Spleen (tissue), 11 donors: Measurements from ENCODE around the gene CALML5. TPM values are rescaled to one million over a fixed set of nuclear protein-coding genes. Genes with fewer than 3 reads are reported as not detected.
A peak's percentile ranks its signal among the peaks of the same experiment; 100 is the strongest.

Source experiments
- DNase-seq: peaks from one replicate; pipeline ENCODE4 v3.0.0-alpha.2; 2020
- H3K27ac ChIP-seq, 8 donors: fragments of 200-600 bp; sonication (generic) in 7 of 8; 1 replicate in 4 of 8; 2 replicates in 4 of 8; pipeline versions ENCODE4 v1.5.0 to v1.8.0; 2016 to 2021; ENCODE audit warnings: inconsistent platforms in 4 of 8, mild to moderate bottlenecking in 4 of 8, moderate library complexity in 1 of 8
- H3K27me3 ChIP-seq, 7 donors: fragments of 200-600 bp; sonication (generic) in 6 of 7; replicated peaks in 1 of 7; 1 replicate in 4 of 7; 2 replicates in 3 of 7; pipeline versions ENCODE4 v1.5.0 to v1.8.0; 2016 to 2021; ENCODE audit warnings: inconsistent platforms in 3 of 7, mild to moderate bottlenecking in 1 of 7
- H3K36me3 ChIP-seq, 6 donors: fragments of 200-600 bp; sonication (generic) in 5 of 6; 1 replicate in 4 of 6; 2 replicates in 2 of 6; pipeline versions ENCODE4 v1.5.0 to v1.8.0; 2016 to 2021; ENCODE audit warnings: inconsistent platforms in 2 of 6
- H3K4me1 ChIP-seq, 6 donors: fragments of 200-600 bp; sonication (generic) in 5 of 6; 1 replicate in 3 of 6; 2 replicates in 3 of 6; pipeline versions ENCODE4 v1.5.0 to v1.8.0; 2016 to 2021; ENCODE audit warnings: inconsistent platforms in 3 of 6
- H3K4me3 ChIP-seq, 8 donors: fragments of 200-600 bp; sonication (generic) in 7 of 8; 1 replicate in 4 of 8; 2 replicates in 4 of 8; pipeline versions ENCODE4 v1.5.0 to v1.8.0; 2016 to 2021; ENCODE audit warnings: inconsistent platforms in 4 of 8, mild to moderate bottlenecking in 4 of 8, moderate library complexity in 2 of 8
- H3K9me3 ChIP-seq, 8 donors: fragments of 200-600 bp; sonication (generic) in 7 of 8; 1 replicate in 4 of 8; 2 replicates in 4 of 8; pipeline versions ENCODE4 v1.5.0 to v1.8.0; 2016 to 2021; ENCODE audit warnings: inconsistent platforms in 4 of 8
- POLR2A ChIP-seq, 3 donors: fragments of 450-650 bp; IDR thresholded peaks; one replicate each; pipeline ENCODE4 v1.5.1; 2017; ENCODE audit warnings: antibody characterized with exemption in 3 of 3, mild to moderate bottlenecking in 1 of 3
- POLR2AphosphoS5 ChIP-seq, 3 donors: sonication (generic); formaldehyde crosslinking; IDR thresholded peaks; one replicate each; pipeline ENCODE4 v1.5.1; 2017; ENCODE audit warnings: antibody characterized with exemption in 3 of 3
- WGBS, 5 donors: extraction: QIAGEN DNeasy Blood & Tissue Kit in 3 of 5; methylation state at CpG; one replicate each; pipeline versions ENCODE4 v1.1.5 to v1.1.7; 2013 to 2018; 5-methylcytosine and 5-hydroxymethylcytosine counted together
- intact Hi-C: fragments of 100-400 bp; cut with DNase I; formaldehyde crosslinking; loops from one replicate; pipeline ENCODE4 v1.15.0; 2023; ENCODE audit warnings: low total_unique reads
- polyA plus RNA-seq, 3 donors: library from polyadenylated mRNA; stranded (reverse); fragments of 200-250 nt; gene quantifications; one replicate each; pipeline ENCODE4 v1.2.1, GENCODE V29; 2013
- total RNA-seq, 7 donors: library from RNA; depleted of rRNA in 3 of 7; stranded (reverse); fragments of >200 nt in 3 of 7; fragmentation: NEBNext Ultra II Directional in 4 of 7; extraction: Animal tissue kit (Norgen Biotek cat#: 25700) in 4 of 7; gene quantifications; one replicate each; pipeline versions ENCODE4 v1.1.0 to v1.2.1, GENCODE V29; 2016 to 2021
- TF ChIP-seq, protein P1 (sequence below), 11 experiments: fragments of 200-600 bp in 7 of 11; fragments of 450-650 bp in 4 of 11; sonication (generic) in 4 of 11; IDR thresholded peaks in 8 of 11; conservative IDR thresholded peaks in 3 of 11; 1 replicate in 7 of 11; 2 replicates in 4 of 11; pipeline versions ENCODE4 v1.4.0 to v1.8.0; 2016 to 2021; ENCODE audit warnings: antibody characterized with exemption in 11 of 11, inconsistent platforms in 4 of 11, mild to moderate bottlenecking in 1 of 11
- donor health status: healthy with polysubstance abuse.
- donor health status: DM: no; HTN: no; CAD: no; lungs with moderate emphysema.
- donor health status: DM: no; HTN: no; CAD: no.
- donor health status: Bipolar disorder and iron deficiency.
- donor health status: healthy.
- donor health status: DM: no; HTN: no; CAD: no.
- donor health status: DM: yes; HTN: yes; CAD: no.

Gene CALML5
- total and polyA plus RNA-seq, 10 donors, result 0.13 TPM; not detected in 9

DNA sequence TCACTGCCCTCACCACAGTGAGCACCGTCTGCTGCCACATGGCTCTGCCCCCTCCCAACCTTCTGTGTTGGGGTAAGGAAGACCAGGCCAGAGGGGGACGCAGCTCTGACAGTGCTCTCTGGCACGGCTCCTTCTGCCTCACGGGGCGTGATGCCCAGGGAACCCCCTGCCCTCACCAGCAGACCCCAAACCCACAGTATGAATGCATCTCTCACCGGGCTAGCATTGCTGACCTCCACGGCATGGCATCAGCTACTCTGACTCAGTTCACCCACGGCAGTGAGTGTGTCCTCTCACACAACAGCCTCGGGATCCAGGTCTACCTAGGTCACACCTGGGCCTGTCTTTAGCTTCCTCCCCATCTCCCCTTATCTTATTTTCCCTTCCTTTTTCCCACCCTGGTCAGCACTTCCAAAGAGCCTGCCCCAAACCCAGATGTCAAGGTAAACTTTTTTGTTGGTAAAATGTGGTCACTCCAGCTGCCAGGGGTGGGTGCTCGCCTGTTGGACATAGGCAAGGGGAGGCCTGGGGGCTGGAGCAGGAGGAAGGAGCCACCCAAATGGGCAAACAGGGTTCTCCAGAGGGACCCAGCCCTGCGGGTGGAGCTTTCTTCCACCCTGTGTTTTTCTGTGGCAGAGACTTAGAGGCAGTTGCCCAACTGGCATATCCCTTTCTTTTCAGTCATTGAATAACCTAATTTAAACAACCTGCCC lies 29.8 kb upstream of the CALML5 start:
- H3K9me3 ChIP-seq, result no peaks in the 10 kb centered on the region
- H3K4me1 ChIP-seq, result no peaks in the 10 kb centered on the region
- TF ChIP-seq POLR2AphosphoS5 (IDR thresholded peaks at IDR 0.05) (no peak), POLR2A (IDR thresholded peaks at IDR 0.05) (no peak)
- TF ChIP-seq, protein P1, sequence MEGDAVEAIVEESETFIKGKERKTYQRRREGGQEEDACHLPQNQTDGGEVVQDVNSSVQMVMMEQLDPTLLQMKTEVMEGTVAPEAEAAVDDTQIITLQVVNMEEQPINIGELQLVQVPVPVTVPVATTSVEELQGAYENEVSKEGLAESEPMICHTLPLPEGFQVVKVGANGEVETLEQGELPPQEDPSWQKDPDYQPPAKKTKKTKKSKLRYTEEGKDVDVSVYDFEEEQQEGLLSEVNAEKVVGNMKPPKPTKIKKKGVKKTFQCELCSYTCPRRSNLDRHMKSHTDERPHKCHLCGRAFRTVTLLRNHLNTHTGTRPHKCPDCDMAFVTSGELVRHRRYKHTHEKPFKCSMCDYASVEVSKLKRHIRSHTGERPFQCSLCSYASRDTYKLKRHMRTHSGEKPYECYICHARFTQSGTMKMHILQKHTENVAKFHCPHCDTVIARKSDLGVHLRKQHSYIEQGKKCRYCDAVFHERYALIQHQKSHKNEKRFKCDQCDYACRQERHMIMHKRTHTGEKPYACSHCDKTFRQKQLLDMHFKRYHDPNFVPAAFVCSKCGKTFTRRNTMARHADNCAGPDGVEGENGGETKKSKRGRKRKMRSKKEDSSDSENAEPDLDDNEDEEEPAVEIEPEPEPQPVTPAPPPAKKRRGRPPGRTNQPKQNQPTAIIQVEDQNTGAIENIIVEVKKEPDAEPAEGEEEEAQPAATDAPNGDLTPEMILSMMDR (IDR thresholded peaks at IDR 0.05 in 8 of 11, conservative IDR thresholded peaks at IDR 0.05 in 3 of 11), result no peak
- WGBS, 5 donors, result 80 to 90% (median 84%) methylated on average over 11 of the region's 11 CpGs
- H3K4me3 ChIP-seq, result no peak overlapping the region
- no peaks in the 10 kb centered on the region for H3K36me3 ChIP-seq
- no peaks in the 10 kb centered on the region for H3K27me3 ChIP-seq
- DNase-seq, result peak; percentile 34
- H3K27ac ChIP-seq, result no peak overlapping the region
- intact Hi-C loops, result no loop called here

DNA sequence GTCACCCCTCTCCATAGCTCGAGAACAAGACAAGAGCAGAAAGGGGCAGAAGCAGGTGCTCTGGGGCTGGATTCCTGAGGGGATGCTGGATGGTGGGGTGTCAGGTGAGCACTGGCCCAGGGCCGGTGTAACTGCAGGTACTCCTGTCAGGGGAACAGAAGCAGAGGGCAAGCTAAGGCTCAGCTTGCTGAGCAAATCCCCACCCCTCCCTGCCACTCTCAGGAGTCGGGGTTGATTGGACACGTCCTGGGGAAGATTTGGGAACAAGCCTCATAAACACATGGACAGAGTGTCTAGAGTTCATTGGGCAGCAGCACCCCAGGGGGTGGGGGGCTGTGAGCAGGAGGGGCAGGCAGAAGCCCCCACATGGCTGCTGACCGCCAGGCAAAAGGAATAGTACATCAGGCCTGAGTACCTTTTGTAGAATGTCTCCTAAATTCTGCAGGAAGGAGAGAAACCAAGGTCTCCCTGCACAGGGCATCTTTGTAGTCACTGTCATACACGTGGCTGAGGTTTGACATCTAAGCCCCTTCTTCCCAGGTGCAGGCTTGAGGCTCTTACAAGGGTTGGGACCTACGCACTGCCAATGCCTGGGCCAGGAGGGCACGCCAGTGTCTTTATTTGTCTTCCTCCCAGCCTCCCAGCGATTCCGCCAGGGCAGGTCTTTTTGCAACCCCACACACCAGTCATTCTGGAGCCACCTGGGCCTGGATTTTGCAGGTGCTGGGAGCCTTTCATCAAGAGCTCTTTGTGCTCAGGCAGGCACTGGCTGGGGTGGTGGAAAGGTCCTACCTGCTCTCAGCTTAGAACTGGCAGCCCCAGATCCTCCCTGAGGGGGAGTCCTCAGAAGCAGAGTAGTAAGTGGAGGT lies 28.2 kb upstream of the CALML5 start:
- H3K36me3 ChIP-seq, result no peaks in the 10 kb centered on the region
- no peaks in the 10 kb centered on the region for H3K9me3 ChIP-seq
- intact Hi-C loops, result no loop called here
- no peaks in the 10 kb centered on the region for H3K4me1 ChIP-seq
- no peak overlapping the region for H3K27ac ChIP-seq
- peak; percentile 34 for DNase-seq
- WGBS, 5 donors, result 75 to 88% (median 80%) methylated on average over 10 of the region's 10 CpGs
- TF ChIP-seq POLR2A (IDR thresholded peaks at IDR 0.05), result no peak
- TF ChIP-seq, protein P1 (IDR thresholded peaks at IDR 0.05 in 8 of 11, conservative IDR thresholded peaks at IDR 0.05 in 3 of 11), result no peak
- no peak for TF ChIP-seq POLR2AphosphoS5 (IDR thresholded peaks at IDR 0.05)
- H3K4me3 ChIP-seq, result no peak overlapping the region
- no peaks in the 10 kb centered on the region for H3K27me3 ChIP-seq

DNA sequence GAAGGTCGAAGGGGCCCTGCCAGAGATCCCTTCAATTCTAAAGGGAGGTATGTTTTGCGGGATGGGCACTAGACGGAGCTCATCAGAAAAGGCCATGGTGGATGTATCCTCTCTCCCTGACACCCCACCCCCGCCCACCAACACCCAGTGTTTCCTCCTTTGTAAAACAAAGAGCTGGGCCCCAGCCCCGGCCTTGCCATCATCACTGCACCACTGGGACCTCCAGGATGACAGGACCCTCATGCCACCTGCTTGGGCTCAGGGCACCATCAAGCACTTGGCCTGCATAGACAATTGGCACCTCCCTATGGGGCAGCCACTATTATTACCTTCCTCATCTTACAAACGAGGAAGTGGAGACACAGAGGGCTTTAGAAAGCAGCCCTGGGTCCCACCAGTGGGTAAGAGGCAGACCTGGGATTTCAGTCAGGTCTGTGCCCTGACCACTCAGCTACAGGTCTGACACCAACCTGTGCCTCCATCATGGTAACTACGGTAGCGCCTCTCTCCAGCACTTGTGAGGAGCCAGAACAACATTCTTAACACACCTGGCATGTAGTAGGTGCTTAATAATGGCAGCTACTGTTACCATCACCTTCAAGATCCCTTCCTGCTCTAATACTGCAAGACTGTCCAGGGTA lies 27.4 kb upstream of the CALML5 start:
- intact Hi-C loops, result no loop called here
- H3K9me3 ChIP-seq, result no peaks in the 10 kb centered on the region
- no peaks in the 10 kb centered on the region for H3K36me3 ChIP-seq
- no peak overlapping the region for H3K4me3 ChIP-seq
- TF ChIP-seq POLR2A (IDR thresholded peaks at IDR 0.05) (no peak), POLR2AphosphoS5 (IDR thresholded peaks at IDR 0.05) (no peak)
- TF ChIP-seq, protein P1 (IDR thresholded peaks at IDR 0.05 in 8 of 11, conservative IDR thresholded peaks at IDR 0.05 in 3 of 11), result no peak
- DNase-seq, result peak; percentile 50
- no peaks in the 10 kb centered on the region for H3K4me1 ChIP-seq
- no peak overlapping the region for H3K27ac ChIP-seq
- WGBS, 5 donors, result 78 to 90% (median 83%) methylated on average over 5 to 8 of the region's 8 CpGs
- H3K27me3 ChIP-seq, result no peaks in the 10 kb centered on the region
